Measurements from ENCODE around the gene C1orf141. TPM values are rescaled to one million over a fixed set of nuclear protein-coding genes. Genes with fewer than 3 reads are reported as not detected.

The C1orf141 gene
- total and polyA plus RNA-seq, 9 of the 15 experiments (the other 6 are each of a cell fraction or from before 2014, with no cell fraction given), result not detected

DNA sequence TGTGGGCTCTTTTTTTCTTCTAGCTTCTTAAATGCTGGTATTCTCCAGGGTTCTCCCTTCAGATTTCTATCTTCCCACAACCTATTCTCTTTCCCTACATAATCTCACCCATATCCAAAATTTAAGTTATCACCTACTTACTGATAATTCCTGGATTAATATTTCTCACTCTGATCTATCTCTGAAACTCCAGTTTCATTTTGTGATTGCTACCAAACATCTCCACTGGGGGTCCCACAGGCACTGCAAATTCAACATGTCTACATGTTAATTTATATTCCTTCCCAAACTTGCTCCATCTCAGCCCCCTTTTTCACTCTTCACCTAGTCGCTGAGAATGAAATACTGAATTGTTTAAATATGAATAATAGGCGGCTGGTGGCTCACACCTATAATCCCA lies 9.9 kb upstream of the C1orf141 start (continued):
- TF ChIP-seq, protein P1, sequence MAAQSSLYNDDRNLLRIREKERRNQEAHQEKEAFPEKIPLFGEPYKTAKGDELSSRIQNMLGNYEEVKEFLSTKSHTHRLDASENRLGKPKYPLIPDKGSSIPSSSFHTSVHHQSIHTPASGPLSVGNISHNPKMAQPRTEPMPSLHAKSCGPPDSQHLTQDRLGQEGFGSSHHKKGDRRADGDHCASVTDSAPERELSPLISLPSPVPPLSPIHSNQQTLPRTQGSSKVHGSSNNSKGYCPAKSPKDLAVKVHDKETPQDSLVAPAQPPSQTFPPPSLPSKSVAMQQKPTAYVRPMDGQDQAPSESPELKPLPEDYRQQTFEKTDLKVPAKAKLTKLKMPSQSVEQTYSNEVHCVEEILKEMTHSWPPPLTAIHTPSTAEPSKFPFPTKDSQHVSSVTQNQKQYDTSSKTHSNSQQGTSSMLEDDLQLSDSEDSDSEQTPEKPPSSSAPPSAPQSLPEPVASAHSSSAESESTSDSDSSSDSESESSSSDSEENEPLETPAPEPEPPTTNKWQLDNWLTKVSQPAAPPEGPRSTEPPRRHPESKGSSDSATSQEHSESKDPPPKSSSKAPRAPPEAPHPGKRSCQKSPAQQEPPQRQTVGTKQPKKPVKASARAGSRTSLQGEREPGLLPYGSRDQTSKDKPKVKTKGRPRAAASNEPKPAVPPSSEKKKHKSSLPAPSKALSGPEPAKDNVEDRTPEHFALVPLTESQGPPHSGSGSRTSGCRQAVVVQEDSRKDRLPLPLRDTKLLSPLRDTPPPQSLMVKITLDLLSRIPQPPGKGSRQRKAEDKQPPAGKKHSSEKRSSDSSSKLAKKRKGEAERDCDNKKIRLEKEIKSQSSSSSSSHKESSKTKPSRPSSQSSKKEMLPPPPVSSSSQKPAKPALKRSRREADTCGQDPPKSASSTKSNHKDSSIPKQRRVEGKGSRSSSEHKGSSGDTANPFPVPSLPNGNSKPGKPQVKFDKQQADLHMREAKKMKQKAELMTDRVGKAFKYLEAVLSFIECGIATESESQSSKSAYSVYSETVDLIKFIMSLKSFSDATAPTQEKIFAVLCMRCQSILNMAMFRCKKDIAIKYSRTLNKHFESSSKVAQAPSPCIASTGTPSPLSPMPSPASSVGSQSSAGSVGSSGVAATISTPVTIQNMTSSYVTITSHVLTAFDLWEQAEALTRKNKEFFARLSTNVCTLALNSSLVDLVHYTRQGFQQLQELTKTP (IDR thresholded peaks at IDR 0.05; ENCODE audit: low read depth in 1 of 2, partially characterized antibody in 2 of 2), result no peak
- TF ChIP-seq SNIP1 (IDR thresholded peaks at IDR 0.05; ENCODE audit: low read depth) (no peak), TEAD4 (IDR thresholded peaks at IDR 0.05; ENCODE audit: low read length) (no peak), TEAD4 (CRISPR knock-in tag; IDR thresholded peaks at IDR 0.05; ENCODE audit: borderline replicate concordance) (no peak), POLR2AphosphoS5 (IDR thresholded peaks at IDR 0.05; ENCODE audit: control insufficient read depth, insufficient read depth, low read depth, low read length) (no peak), BMI1 (IDR thresholded peaks at IDR 0.05; ENCODE audit: low read length) (no peak), KLF13 (tag; IDR thresholded peaks at IDR 0.05; ENCODE audit: borderline replicate concordance, low read depth) (no peak)
- TF ChIP-seq, protein P2, sequence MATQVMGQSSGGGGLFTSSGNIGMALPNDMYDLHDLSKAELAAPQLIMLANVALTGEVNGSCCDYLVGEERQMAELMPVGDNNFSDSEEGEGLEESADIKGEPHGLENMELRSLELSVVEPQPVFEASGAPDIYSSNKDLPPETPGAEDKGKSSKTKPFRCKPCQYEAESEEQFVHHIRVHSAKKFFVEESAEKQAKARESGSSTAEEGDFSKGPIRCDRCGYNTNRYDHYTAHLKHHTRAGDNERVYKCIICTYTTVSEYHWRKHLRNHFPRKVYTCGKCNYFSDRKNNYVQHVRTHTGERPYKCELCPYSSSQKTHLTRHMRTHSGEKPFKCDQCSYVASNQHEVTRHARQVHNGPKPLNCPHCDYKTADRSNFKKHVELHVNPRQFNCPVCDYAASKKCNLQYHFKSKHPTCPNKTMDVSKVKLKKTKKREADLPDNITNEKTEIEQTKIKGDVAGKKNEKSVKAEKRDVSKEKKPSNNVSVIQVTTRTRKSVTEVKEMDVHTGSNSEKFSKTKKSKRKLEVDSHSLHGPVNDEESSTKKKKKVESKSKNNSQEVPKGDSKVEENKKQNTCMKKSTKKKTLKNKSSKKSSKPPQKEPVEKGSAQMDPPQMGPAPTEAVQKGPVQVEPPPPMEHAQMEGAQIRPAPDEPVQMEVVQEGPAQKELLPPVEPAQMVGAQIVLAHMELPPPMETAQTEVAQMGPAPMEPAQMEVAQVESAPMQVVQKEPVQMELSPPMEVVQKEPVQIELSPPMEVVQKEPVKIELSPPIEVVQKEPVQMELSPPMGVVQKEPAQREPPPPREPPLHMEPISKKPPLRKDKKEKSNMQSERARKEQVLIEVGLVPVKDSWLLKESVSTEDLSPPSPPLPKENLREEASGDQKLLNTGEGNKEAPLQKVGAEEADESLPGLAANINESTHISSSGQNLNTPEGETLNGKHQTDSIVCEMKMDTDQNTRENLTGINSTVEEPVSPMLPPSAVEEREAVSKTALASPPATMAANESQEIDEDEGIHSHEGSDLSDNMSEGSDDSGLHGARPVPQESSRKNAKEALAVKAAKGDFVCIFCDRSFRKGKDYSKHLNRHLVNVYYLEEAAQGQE (IDR thresholded peaks at IDR 0.05; ENCODE audit: borderline replicate concordance), result peak; percentile 20; the same call in 1 of the 2 replicates
- TF ChIP-seq, protein P2 (CRISPR knock-in tag; IDR thresholded peaks at IDR 0.05; ENCODE audit: low read depth), result no peak
